ENCODE measurements around the gene PCYT1B.

Gene PCYT1B

DNA sequence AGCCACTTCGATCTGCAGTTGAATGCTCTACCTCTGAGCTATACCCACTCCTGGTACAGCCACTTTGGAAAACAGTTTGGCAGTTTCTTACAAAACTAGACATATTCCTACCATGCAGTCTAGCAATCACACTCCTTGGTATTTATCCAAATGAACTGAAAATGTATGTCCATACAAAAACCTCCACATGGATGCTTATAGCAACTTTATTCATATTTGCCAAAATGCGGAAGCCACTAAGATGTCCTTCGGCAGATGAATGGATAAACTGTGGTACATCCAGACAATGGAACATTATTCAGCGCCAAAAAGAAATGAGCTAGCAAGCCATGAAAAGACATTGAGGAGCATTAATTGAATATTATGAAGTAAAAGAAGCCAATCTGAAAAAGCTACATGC lies 45.3 kb downstream of the PCYT1B start:
- Histone ChIP-seq H3K9me3 (ENCODE audit: control insufficient read depth, low read length) (no peaks in the 10 kb centered on the region), H3K4me3 (ENCODE audit: low read depth, low read length) (no peak overlapping the region), H3K27me3 (ENCODE audit: control insufficient read depth, insufficient read depth, low read length) (no peaks in the 10 kb centered on the region), H3K79me2 (no peaks in the 10 kb centered on the region), H3K4me2 (ENCODE audit: low read length) (no peak overlapping the region), H3K27ac (no peak overlapping the region), H3K36me3 (ENCODE audit: control insufficient read depth, insufficient read depth, low read length) (no peaks in the 10 kb centered on the region), H3K9ac (no peak overlapping the region), H2AFZ (no peak overlapping the region), H3K4me1 (no peaks in the 10 kb centered on the region)
- TF ChIP-seq, protein P1, sequence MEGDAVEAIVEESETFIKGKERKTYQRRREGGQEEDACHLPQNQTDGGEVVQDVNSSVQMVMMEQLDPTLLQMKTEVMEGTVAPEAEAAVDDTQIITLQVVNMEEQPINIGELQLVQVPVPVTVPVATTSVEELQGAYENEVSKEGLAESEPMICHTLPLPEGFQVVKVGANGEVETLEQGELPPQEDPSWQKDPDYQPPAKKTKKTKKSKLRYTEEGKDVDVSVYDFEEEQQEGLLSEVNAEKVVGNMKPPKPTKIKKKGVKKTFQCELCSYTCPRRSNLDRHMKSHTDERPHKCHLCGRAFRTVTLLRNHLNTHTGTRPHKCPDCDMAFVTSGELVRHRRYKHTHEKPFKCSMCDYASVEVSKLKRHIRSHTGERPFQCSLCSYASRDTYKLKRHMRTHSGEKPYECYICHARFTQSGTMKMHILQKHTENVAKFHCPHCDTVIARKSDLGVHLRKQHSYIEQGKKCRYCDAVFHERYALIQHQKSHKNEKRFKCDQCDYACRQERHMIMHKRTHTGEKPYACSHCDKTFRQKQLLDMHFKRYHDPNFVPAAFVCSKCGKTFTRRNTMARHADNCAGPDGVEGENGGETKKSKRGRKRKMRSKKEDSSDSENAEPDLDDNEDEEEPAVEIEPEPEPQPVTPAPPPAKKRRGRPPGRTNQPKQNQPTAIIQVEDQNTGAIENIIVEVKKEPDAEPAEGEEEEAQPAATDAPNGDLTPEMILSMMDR (IDR thresholded peaks at IDR 0.05), result no peak

DNA sequence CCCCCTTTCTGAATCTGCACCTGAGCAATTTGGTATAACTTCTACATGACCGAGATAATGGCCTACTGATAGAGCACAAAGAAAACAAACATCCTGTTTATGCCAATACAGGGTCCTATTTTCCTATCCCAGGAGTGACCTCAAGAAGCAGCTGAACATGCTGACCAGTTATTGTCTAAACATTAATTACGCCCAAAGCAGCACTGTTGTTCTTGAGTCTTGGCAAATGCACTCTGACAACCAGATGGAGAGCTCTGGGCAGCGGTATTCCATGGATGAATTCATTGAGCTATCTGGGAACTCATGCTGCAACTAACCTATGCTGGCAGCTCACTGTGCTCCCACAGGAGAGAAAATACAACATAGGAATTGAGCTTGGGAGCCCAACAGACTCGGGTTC lies 52.6 kb downstream of the PCYT1B start:
- Histone ChIP-seq H3K27ac (no peak overlapping the region), H3K27me3 (ENCODE audit: control insufficient read depth, insufficient read depth, low read length) (no peaks in the 10 kb centered on the region), H3K4me3 (ENCODE audit: low read depth, low read length) (no peak overlapping the region), H3K4me2 (ENCODE audit: low read length) (no peak overlapping the region), H3K36me3 (ENCODE audit: control insufficient read depth, insufficient read depth, low read length) (no peaks in the 10 kb centered on the region), H2AFZ (no peak overlapping the region), H3K9ac (no peak overlapping the region), H3K9me3 (ENCODE audit: control insufficient read depth, low read length) (no peaks in the 10 kb centered on the region), H3K4me1 (no peaks in the 10 kb centered on the region), H3K79me2 (no peaks in the 10 kb centered on the region)
- TF ChIP-seq, protein P1 (IDR thresholded peaks at IDR 0.05), result no peak

DNA sequence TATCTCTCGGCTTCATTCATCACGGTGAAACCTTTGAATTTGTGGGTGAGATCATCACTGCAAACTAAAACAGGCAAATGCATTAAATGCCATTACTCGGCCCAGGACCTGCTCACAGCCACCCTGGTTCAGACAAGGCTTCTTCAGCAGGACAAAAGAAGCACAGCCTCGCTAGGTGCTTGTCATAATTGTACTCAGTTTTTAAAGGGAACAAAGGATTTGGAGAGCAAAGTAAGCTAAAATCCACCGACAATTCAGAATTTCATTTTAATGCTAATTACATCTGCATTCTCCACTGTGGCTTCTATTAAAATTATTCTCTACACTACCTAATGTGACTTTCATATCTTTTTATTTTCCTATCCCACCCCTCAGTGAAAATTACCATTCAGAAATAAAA lies 57.0 kb downstream of the PCYT1B start:
- Histone ChIP-seq H3K4me1 (no peaks in the 10 kb centered on the region), H2AFZ (no peak overlapping the region), H3K9ac (no peak overlapping the region), H3K79me2 (no peaks in the 10 kb centered on the region), H3K27me3 (ENCODE audit: control insufficient read depth, insufficient read depth, low read length) (no peaks in the 10 kb centered on the region), H3K4me2 (ENCODE audit: low read length) (no peak overlapping the region), H3K36me3 (ENCODE audit: control insufficient read depth, insufficient read depth, low read length) (no peaks in the 10 kb centered on the region), H3K4me3 (ENCODE audit: low read depth, low read length) (no peak overlapping the region), H3K27ac (no peak overlapping the region), H3K9me3 (ENCODE audit: control insufficient read depth, low read length) (no peaks in the 10 kb centered on the region)
- TF ChIP-seq, protein P1 (IDR thresholded peaks at IDR 0.05), result no peak

DNA sequence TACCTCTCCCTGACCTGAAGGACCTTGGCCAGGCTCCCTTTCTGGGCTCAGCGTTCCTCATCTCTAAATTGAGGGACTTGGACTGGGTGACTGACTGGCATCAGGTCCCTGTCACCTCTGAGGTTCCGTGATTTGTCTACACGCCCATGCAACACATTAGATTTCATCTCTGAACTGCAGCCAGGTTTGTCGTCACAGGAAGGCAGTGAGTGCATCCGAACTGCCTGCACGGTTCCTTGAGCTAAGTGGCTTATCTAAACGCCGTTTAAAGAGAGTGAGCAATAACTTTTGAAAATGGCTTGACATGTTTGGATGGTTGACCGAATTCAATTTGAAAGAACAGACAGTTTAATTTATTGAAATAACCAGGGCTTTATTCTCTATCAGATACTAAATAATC lies 70.1 kb downstream of the PCYT1B start:
- no peak overlapping the region for H3K9ac ChIP-seq
- H2AFZ ChIP-seq, result no peak overlapping the region
- TF ChIP-seq, protein P1 (IDR thresholded peaks at IDR 0.05), result no peak
- H3K4me1 ChIP-seq, result no peaks in the 10 kb centered on the region
- H3K4me2 ChIP-seq (ENCODE audit: low read length), result no peak overlapping the region
- no peak overlapping the region for H3K4me3 ChIP-seq (ENCODE audit: low read depth, low read length)
- H3K79me2 ChIP-seq, result no peaks in the 10 kb centered on the region
- H3K36me3 ChIP-seq (ENCODE audit: control insufficient read depth, insufficient read depth, low read length), result no peaks in the 10 kb centered on the region
- no peaks in the 10 kb centered on the region for H3K9me3 ChIP-seq (ENCODE audit: control insufficient read depth, low read length)
- H3K27me3 ChIP-seq (ENCODE audit: control insufficient read depth, insufficient read depth, low read length), result no peaks in the 10 kb centered on the region
- H3K27ac ChIP-seq, result no peak overlapping the region

DNA sequence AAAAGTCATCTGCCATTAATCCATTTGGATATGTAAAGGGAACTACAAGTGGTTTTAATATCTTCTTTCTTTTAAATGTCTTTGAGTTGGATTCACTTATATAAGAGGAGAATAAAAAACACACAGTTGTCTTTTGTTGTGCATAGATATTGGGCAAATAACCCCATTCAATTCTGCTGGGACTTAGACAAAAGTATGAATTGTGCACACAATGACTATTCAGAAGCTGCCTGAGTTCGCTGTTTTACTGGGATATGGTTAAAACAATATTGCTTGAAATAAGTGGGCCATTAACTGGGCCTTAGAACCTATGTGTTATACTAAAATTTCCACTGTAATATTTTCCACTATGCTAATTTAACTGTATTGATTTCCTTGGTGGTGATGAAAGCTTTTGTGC lies 71.7 kb downstream of the PCYT1B start:
- H3K36me3 ChIP-seq (ENCODE audit: control insufficient read depth, insufficient read depth, low read length), result no peaks in the 10 kb centered on the region
- no peaks in the 10 kb centered on the region for H3K9me3 ChIP-seq (ENCODE audit: control insufficient read depth, low read length)
- no peaks in the 10 kb centered on the region for H3K79me2 ChIP-seq
- no peak overlapping the region for H3K4me3 ChIP-seq (ENCODE audit: low read depth, low read length)
- no peak overlapping the region for H3K27ac ChIP-seq
- H3K4me2 ChIP-seq (ENCODE audit: low read length), result no peak overlapping the region
- no peaks in the 10 kb centered on the region for H3K27me3 ChIP-seq (ENCODE audit: control insufficient read depth, insufficient read depth, low read length)
- no peaks in the 10 kb centered on the region for H3K4me1 ChIP-seq
- TF ChIP-seq, protein P1 (IDR thresholded peaks at IDR 0.05), result no peak
- H2AFZ ChIP-seq, result no peak overlapping the region
- H3K9ac ChIP-seq, result no peak overlapping the region
